ENCODE data around the gene FAM229A. TPM values are rescaled to one million over a fixed set of nuclear protein-coding genes. Genes with fewer than 3 reads are reported as not detected.
A peak's percentile ranks its signal among the peaks of the same experiment; 100 is the strongest.

The FAM229A gene
- total and polyA plus RNA-seq, 2 experiments from 2014 or later = 3.6 to 4.2 TPM

DNA sequence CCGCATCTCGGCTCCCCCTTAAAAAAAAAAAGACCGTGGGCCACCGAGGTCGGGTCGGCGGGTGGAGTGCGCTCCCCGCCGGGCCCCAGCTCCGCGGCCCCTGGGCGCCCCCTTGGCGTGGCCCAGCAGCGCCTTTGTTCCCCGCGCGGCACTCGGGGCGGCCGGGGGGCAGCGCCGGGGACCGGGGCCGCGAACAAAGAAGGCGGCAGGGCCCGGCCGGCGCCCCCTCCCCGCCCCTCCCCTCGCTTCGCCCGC lies 26.8 kb downstream of the FAM229A start:
- Mint-ChIP-seq H3K4me3 (peak overlapping the region; percentile 96; the same call in 2 of the 3 replicates), H3K9me3 (peaks cover 5% of the 10 kb centered on the region; the same call in 2 of the 3 replicates), H3K36me3 (ENCODE audit: low read depth) (peaks cover 47% of the 10 kb centered on the region), H3K27ac (no peak overlapping the region), H3K27me3 (ENCODE audit: insufficient read depth, low read depth, poor library complexity) (peaks cover 42% of the 10 kb centered on the region), H3K4me1 (peaks cover 49% of the 10 kb centered on the region)
- H3F3A ChIP-seq (replicated peaks; ENCODE audit: low read depth) = peaks cover 32% of the 10 kb centered on the region
- H3K36me3 ChIP-seq (ENCODE audit: insufficient read depth) = no peaks in the 10 kb centered on the region; the same call in none of the 2 replicates
- peak overlapping the region; percentile 98 for H3K4me2 ChIP-seq
- ATAC-seq = no peak; the same call in 2 of the 3 replicates
- H2AFZ ChIP-seq = no peak overlapping the region
- H3K27me3 ChIP-seq (ENCODE audit: insufficient read depth) = peaks cover 7% of the 10 kb centered on the region; the same call in 1 of the 2 replicates
- peaks cover 32% of the 10 kb centered on the region for H4K20me1 ChIP-seq (replicated peaks; ENCODE audit: insufficient read depth)
- no peak for DNase-seq (ENCODE audit: low spot score)
- H3K4me3 ChIP-seq = peak overlapping the region; percentile 95
- no peaks in the 10 kb centered on the region for H3K9me2 ChIP-seq (ENCODE audit: insufficient read depth)
- peak overlapping the region; percentile 81; the same call in 1 of the 2 replicates for H3K27ac ChIP-seq (ENCODE audit: low read depth)
- TF ChIP-seq JUNB (IDR thresholded peaks at IDR 0.05; ENCODE audit: unreplicated experiment) (no peak), NANOG (IDR thresholded peaks at IDR 0.05; ENCODE audit: borderline replicate concordance) (no peak), REST (IDR thresholded peaks at IDR 0.05; ENCODE audit: unreplicated experiment) (no peak), CTCF (conservative IDR thresholded peaks at IDR 0.05; ENCODE audit: low read depth in 2 of 2) (no peak), STAT1 (IDR thresholded peaks at IDR 0.05; ENCODE audit: unreplicated experiment) (no peak), CREB1 (CRISPR knock-in tag; IDR thresholded peaks at IDR 0.05; ENCODE audit: low read depth) (no peak), ZNF331 (CRISPR knock-in tag; IDR thresholded peaks at IDR 0.05; ENCODE audit: low read depth) (no peak), POLR2AphosphoS5 (IDR thresholded peaks at IDR 0.05; ENCODE audit: low read depth) (no peak), EZH2phosphoT487 (IDR thresholded peaks at IDR 0.05; ENCODE audit: unreplicated experiment) (no peak), EZH2 (IDR thresholded peaks at IDR 0.05; ENCODE audit: low read depth, unreplicated experiment) (no peak), ZNF114 (CRISPR knock-in tag; IDR thresholded peaks at IDR 0.05) (no peak)
- TF ChIP-seq, protein P1, sequence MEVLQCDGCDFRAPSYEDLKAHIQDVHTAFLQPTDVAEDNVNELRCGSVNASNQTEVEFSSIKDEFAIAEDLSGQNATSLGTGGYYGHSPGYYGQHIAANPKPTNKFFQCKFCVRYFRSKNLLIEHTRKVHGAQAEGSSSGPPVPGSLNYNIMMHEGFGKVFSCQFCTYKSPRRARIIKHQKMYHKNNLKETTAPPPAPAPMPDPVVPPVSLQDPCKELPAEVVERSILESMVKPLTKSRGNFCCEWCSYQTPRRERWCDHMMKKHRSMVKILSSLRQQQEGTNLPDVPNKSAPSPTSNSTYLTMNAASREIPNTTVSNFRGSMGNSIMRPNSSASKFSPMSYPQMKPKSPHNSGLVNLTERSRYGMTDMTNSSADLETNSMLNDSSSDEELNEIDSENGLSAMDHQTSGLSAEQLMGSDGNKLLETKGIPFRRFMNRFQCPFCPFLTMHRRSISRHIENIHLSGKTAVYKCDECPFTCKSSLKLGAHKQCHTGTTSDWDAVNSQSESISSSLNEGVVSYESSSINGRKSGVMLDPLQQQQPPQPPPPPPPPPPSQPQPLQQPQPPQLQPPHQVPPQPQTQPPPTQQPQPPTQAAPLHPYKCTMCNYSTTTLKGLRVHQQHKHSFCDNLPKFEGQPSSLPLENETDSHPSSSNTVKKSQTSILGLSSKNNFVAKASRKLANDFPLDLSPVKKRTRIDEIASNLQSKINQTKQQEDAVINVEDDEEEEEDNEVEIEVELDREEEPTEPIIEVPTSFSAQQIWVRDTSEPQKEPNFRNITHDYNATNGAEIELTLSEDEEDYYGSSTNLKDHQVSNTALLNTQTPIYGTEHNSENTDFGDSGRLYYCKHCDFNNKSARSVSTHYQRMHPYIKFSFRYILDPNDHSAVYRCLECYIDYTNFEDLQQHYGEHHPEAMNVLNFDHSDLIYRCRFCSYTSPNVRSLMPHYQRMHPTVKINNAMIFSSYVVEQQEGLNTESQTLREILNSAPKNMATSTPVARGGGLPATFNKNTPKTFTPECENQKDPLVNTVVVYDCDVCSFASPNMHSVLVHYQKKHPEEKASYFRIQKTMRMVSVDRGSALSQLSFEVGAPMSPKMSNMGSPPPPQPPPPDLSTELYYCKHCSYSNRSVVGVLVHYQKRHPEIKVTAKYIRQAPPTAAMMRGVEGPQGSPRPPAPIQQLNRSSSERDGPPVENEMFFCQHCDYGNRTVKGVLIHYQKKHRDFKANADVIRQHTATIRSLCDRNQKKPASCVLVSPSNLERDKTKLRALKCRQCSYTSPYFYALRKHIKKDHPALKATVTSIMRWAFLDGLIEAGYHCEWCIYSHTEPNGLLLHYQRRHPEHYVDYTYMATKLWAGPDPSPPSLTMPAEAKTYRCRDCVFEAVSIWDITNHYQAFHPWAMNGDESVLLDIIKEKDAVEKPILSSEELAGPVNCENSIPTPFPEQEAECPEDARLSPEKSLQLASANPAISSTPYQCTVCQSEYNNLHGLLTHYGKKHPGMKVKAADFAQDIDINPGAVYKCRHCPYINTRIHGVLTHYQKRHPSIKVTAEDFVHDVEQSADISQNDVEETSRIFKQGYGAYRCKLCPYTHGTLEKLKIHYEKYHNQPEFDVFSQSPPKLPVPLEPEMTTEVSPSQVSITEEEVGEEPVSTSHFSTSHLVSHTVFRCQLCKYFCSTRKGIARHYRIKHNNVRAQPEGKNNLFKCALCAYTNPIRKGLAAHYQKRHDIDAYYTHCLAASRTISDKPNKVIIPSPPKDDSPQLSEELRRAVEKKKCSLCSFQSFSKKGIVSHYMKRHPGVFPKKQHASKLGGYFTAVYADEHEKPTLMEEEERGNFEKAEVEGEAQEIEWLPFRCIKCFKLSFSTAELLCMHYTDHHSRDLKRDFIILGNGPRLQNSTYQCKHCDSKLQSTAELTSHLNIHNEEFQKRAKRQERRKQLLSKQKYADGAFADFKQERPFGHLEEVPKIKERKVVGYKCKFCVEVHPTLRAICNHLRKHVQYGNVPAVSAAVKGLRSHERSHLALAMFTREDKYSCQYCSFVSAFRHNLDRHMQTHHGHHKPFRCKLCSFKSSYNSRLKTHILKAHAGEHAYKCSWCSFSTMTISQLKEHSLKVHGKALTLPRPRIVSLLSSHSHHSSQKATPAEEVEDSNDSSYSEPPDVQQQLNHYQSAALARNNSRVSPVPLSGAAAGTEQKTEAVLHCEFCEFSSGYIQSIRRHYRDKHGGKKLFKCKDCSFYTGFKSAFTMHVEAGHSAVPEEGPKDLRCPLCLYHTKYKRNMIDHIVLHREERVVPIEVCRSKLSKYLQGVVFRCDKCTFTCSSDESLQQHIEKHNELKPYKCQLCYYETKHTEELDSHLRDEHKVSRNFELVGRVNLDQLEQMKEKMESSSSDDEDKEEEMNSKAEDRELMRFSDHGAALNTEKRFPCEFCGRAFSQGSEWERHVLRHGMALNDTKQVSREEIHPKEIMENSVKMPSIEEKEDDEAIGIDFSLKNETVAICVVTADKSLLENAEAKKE (CRISPR knock-in tag; IDR thresholded peaks at IDR 0.05) = no peak
- TF ChIP-seq, protein P2, sequence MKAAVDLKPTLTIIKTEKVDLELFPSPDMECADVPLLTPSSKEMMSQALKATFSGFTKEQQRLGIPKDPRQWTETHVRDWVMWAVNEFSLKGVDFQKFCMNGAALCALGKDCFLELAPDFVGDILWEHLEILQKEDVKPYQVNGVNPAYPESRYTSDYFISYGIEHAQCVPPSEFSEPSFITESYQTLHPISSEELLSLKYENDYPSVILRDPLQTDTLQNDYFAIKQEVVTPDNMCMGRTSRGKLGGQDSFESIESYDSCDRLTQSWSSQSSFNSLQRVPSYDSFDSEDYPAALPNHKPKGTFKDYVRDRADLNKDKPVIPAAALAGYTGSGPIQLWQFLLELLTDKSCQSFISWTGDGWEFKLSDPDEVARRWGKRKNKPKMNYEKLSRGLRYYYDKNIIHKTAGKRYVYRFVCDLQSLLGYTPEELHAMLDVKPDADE (IDR thresholded peaks at IDR 0.05) = no peak
- H3K4me1 ChIP-seq (ENCODE audit: insufficient read depth) = peaks cover 34% of the 10 kb centered on the region
- H3K79me2 ChIP-seq (replicated peaks; ENCODE audit: insufficient read depth) = peaks cover 18% of the 10 kb centered on the region

All from GM23338 (cell line).